Measurements from ENCODE around the gene ADAMTS13. TPM values are rescaled to one million over a fixed set of nuclear protein-coding genes. Genes with fewer than 3 reads are reported as not detected.

Gene ADAMTS13
- total and polyA plus RNA-seq, 4 donors = 6.5 to 13.3 (median 10.4) TPM

DNA sequence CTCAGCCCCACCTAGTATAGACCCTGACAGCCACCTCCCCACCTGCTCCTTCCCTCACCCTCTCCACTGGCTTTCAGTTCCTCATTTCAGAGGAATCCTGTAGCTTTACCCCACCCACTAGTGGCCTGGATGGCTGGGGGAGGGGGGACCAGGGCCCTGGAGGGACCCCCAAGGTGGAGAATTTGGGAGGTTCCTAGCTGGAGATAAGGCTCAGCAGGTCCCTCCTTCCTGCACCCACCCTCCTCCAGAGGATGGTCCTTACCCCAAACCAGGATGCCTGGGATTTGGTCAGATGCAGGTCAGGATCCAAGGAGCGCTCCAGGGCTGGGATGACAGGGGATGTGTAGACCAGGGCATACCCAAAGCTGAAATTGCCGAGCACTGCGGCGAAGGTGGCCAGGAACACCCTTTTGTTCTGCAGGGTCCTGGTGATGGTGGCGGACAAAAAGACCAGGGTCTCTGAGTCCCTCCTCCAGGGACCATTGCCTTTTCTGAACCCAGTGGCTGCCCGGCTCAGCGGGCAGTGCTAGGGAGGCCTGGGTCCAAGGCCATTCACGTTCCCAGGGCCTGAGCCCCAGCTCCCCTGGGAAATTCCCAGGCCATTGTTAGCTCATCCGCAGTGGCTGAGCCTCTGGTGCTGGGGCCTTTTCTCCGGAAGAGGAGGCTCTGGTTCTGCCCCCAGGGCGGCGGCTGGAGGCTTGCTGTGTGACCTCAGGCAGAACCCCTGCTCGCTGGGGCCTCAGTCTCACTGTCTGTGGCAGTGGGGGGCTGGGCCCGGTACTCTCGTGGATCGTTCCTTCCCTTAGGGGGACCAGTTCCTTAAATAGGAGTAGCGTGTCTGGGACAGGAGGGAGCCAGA, 56.1 kb downstream of the ADAMTS13 start:
- TF ChIP-seq, protein P1, sequence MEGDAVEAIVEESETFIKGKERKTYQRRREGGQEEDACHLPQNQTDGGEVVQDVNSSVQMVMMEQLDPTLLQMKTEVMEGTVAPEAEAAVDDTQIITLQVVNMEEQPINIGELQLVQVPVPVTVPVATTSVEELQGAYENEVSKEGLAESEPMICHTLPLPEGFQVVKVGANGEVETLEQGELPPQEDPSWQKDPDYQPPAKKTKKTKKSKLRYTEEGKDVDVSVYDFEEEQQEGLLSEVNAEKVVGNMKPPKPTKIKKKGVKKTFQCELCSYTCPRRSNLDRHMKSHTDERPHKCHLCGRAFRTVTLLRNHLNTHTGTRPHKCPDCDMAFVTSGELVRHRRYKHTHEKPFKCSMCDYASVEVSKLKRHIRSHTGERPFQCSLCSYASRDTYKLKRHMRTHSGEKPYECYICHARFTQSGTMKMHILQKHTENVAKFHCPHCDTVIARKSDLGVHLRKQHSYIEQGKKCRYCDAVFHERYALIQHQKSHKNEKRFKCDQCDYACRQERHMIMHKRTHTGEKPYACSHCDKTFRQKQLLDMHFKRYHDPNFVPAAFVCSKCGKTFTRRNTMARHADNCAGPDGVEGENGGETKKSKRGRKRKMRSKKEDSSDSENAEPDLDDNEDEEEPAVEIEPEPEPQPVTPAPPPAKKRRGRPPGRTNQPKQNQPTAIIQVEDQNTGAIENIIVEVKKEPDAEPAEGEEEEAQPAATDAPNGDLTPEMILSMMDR (IDR thresholded peaks at IDR 0.05; ENCODE audit: low read depth, low read length, missing input control) = no peak
- no peak for TF ChIP-seq JUND (IDR thresholded peaks at IDR 0.05)
- TF ChIP-seq NR2F2 (IDR thresholded peaks at IDR 0.05) = no peak
- TF ChIP-seq, protein P2, sequence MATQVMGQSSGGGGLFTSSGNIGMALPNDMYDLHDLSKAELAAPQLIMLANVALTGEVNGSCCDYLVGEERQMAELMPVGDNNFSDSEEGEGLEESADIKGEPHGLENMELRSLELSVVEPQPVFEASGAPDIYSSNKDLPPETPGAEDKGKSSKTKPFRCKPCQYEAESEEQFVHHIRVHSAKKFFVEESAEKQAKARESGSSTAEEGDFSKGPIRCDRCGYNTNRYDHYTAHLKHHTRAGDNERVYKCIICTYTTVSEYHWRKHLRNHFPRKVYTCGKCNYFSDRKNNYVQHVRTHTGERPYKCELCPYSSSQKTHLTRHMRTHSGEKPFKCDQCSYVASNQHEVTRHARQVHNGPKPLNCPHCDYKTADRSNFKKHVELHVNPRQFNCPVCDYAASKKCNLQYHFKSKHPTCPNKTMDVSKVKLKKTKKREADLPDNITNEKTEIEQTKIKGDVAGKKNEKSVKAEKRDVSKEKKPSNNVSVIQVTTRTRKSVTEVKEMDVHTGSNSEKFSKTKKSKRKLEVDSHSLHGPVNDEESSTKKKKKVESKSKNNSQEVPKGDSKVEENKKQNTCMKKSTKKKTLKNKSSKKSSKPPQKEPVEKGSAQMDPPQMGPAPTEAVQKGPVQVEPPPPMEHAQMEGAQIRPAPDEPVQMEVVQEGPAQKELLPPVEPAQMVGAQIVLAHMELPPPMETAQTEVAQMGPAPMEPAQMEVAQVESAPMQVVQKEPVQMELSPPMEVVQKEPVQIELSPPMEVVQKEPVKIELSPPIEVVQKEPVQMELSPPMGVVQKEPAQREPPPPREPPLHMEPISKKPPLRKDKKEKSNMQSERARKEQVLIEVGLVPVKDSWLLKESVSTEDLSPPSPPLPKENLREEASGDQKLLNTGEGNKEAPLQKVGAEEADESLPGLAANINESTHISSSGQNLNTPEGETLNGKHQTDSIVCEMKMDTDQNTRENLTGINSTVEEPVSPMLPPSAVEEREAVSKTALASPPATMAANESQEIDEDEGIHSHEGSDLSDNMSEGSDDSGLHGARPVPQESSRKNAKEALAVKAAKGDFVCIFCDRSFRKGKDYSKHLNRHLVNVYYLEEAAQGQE (IDR thresholded peaks at IDR 0.05) = no peak
- no peak for TF ChIP-seq TAF1 (conservative IDR thresholded peaks at IDR 0.05)
- TF ChIP-seq RAD21 (IDR thresholded peaks at IDR 0.05) = no peak
- no peak for TF ChIP-seq GABPA (IDR thresholded peaks at IDR 0.05 in 1 of 2, conservative IDR thresholded peaks at IDR 0.05 in 1 of 2)
- TF ChIP-seq, protein P3, sequence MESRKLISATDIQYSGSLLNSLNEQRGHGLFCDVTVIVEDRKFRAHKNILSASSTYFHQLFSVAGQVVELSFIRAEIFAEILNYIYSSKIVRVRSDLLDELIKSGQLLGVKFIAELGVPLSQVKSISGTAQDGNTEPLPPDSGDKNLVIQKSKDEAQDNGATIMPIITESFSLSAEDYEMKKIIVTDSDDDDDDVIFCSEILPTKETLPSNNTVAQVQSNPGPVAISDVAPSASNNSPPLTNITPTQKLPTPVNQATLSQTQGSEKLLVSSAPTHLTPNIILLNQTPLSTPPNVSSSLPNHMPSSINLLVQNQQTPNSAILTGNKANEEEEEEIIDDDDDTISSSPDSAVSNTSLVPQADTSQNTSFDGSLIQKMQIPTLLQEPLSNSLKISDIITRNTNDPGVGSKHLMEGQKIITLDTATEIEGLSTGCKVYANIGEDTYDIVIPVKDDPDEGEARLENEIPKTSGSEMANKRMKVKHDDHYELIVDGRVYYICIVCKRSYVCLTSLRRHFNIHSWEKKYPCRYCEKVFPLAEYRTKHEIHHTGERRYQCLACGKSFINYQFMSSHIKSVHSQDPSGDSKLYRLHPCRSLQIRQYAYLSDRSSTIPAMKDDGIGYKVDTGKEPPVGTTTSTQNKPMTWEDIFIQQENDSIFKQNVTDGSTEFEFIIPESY (IDR thresholded peaks at IDR 0.05) = no peak
- TF ChIP-seq FOXA2 (IDR thresholded peaks at IDR 0.05) = no peak
- TF ChIP-seq, protein P4, sequence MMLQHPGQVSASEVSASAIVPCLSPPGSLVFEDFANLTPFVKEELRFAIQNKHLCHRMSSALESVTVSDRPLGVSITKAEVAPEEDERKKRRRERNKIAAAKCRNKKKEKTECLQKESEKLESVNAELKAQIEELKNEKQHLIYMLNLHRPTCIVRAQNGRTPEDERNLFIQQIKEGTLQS (IDR thresholded peaks at IDR 0.05) = no peak
- TF ChIP-seq RXRA (IDR thresholded peaks at IDR 0.05) = no peak
- no peak for TF ChIP-seq YY1 (IDR thresholded peaks at IDR 0.05)
- TF ChIP-seq EGR1 (IDR thresholded peaks at IDR 0.05; ENCODE audit: low read depth in 2 of 2) = no peak
- no peak for TF ChIP-seq HNF4G (IDR thresholded peaks at IDR 0.05)
- no peak for TF ChIP-seq HNF4A (conservative IDR thresholded peaks at IDR 0.05)
- TF ChIP-seq, protein P5, sequence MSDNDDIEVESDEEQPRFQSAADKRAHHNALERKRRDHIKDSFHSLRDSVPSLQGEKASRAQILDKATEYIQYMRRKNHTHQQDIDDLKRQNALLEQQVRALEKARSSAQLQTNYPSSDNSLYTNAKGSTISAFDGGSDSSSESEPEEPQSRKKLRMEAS (IDR thresholded peaks at IDR 0.05) = no peak
- no peak for TF ChIP-seq SP1 (IDR thresholded peaks at IDR 0.05)
- no peak for TF ChIP-seq FOXA1 (IDR thresholded peaks at IDR 0.05)
- H3K9ac ChIP-seq (ENCODE audit: low read depth in 1 of 2, low read length in 2 of 2) = peak overlapping the region in 1 of 2 donors; percentile 38
- H3K4me3 ChIP-seq (ENCODE audit: low read depth in 1 of 3, low read length in 3 of 3) = peak overlapping the region in 1 of 3 donors; percentile 52
- H3K9me3 ChIP-seq (ENCODE audit: control insufficient read depth in 4 of 4, low read length in 3 of 4) = no peaks in the 10 kb centered on the region
- DNase-seq (ENCODE audit: low spot score) = no peak
- no peaks in the 10 kb centered on the region for H3K27me3 ChIP-seq (ENCODE audit: control insufficient read depth in 4 of 4, insufficient read depth in 4 of 4, low read length in 3 of 4)
- WGBS = 38% methylated on average over 17 of the region's 17 CpGs
- no peaks in the 10 kb centered on the region for H3K36me3 ChIP-seq (ENCODE audit: control insufficient read depth in 4 of 4, insufficient read depth in 3 of 4, low read depth in 1 of 4, low read length in 3 of 4)
- peak overlapping the region; percentile 36 to 50 for H3K27ac ChIP-seq (ENCODE audit: low read depth in 1 of 2, low read length in 2 of 2)
- peaks cover 0 to 15% (median 7%) of the 10 kb centered on the region in 4 donors for H3K4me1 ChIP-seq (ENCODE audit: control insufficient read depth in 4 of 4, insufficient read depth in 4 of 4, low read length in 3 of 4)

Measured in liver (tissue), 9 donors.